Measurements from ENCODE around the gene NUCKS1.

The NUCKS1 gene

DNA sequence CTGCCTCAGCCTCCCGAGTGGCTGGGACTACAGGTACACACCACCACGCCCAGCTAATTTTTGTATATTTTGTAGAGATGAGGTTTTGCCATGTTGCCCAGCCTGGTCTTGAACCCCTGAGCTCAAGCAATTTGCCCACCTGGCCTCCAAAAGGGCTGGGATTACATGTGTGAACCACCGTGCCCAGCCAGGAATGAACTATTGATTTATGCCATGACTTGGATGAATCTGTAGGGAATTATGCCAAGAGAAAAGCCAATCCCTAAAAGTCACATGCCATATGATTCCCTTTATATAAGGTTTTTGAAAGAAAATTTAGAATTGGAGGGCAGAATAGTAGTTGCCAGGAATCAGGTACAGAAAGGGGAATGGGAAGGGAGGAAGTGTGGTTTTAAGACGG is 50.6 kb downstream of the NUCKS1 start (continued):
- no peak for TF ChIP-seq ZFP3 (CRISPR knock-in tag; IDR thresholded peaks at IDR 0.05)
- no peak for TF ChIP-seq CSDC2 (CRISPR knock-in tag; IDR thresholded peaks at IDR 0.05)
- no peak for TF ChIP-seq GLIS3 (CRISPR knock-in tag; IDR thresholded peaks at IDR 0.05)
- TF ChIP-seq BACH2 (CRISPR knock-in tag; IDR thresholded peaks at IDR 0.05; ENCODE audit: borderline replicate concordance) = no peak
- TF ChIP-seq, protein P1, sequence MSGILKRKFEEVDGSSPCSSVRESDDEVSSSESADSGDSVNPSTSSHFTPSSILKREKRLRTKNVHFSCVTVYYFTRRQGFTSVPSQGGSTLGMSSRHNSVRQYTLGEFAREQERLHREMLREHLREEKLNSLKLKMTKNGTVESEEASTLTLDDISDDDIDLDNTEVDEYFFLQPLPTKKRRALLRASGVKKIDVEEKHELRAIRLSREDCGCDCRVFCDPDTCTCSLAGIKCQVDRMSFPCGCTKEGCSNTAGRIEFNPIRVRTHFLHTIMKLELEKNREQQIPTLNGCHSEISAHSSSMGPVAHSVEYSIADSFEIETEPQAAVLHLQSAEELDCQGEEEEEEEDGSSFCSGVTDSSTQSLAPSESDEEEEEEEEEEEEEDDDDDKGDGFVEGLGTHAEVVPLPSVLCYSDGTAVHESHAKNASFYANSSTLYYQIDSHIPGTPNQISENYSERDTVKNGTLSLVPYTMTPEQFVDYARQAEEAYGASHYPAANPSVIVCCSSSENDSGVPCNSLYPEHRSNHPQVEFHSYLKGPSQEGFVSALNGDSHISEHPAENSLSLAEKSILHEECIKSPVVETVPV (CRISPR knock-in tag; IDR thresholded peaks at IDR 0.05) = no peak

DNA sequence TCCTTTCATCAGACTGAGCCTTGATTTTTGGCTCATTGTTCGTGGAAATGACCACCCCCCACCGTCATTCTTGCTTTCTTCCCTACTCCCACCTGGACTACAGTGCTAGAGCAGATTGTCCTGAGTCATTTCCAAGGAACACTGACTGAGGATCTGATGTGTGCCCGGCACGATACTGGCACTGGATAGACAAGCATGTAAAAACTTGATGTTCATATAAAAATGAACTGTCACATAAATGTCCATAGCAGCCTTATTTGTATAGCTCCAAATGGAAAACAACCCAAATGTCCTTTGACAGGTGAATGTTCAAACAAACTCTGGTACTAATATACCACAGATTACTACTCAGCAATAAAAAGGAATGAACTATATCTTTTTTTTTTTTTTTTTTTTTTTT is 51.1 kb downstream of the NUCKS1 start:
- ATAC-seq = no peak
- TF ChIP-seq, protein P2, sequence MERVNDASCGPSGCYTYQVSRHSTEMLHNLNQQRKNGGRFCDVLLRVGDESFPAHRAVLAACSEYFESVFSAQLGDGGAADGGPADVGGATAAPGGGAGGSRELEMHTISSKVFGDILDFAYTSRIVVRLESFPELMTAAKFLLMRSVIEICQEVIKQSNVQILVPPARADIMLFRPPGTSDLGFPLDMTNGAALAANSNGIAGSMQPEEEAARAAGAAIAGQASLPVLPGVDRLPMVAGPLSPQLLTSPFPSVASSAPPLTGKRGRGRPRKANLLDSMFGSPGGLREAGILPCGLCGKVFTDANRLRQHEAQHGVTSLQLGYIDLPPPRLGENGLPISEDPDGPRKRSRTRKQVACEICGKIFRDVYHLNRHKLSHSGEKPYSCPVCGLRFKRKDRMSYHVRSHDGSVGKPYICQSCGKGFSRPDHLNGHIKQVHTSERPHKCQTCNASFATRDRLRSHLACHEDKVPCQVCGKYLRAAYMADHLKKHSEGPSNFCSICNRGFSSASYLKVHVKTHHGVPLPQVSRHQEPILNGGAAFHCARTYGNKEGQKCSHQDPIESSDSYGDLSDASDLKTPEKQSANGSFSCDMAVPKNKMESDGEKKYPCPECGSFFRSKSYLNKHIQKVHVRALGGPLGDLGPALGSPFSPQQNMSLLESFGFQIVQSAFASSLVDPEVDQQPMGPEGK (CRISPR knock-in tag; IDR thresholded peaks at IDR 0.05; ENCODE audit: borderline replicate concordance) = no peak
- TF ChIP-seq ARNTL (CRISPR knock-in tag; IDR thresholded peaks at IDR 0.05; ENCODE audit: borderline replicate concordance, low read depth) = no peak
- no peak for TF ChIP-seq TCF4 (CRISPR knock-in tag; IDR thresholded peaks at IDR 0.05; ENCODE audit: borderline replicate concordance)
- TF ChIP-seq, protein P3, sequence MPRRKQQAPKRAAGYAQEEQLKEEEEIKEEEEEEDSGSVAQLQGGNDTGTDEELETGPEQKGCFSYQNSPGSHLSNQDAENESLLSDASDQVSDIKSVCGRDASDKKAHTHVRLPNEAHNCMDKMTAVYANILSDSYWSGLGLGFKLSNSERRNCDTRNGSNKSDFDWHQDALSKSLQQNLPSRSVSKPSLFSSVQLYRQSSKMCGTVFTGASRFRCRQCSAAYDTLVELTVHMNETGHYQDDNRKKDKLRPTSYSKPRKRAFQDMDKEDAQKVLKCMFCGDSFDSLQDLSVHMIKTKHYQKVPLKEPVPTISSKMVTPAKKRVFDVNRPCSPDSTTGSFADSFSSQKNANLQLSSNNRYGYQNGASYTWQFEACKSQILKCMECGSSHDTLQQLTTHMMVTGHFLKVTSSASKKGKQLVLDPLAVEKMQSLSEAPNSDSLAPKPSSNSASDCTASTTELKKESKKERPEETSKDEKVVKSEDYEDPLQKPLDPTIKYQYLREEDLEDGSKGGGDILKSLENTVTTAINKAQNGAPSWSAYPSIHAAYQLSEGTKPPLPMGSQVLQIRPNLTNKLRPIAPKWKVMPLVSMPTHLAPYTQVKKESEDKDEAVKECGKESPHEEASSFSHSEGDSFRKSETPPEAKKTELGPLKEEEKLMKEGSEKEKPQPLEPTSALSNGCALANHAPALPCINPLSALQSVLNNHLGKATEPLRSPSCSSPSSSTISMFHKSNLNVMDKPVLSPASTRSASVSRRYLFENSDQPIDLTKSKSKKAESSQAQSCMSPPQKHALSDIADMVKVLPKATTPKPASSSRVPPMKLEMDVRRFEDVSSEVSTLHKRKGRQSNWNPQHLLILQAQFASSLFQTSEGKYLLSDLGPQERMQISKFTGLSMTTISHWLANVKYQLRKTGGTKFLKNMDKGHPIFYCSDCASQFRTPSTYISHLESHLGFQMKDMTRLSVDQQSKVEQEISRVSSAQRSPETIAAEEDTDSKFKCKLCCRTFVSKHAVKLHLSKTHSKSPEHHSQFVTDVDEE (CRISPR knock-in tag; IDR thresholded peaks at IDR 0.05) = no peak
- TF ChIP-seq BACH2 (CRISPR knock-in tag; IDR thresholded peaks at IDR 0.05; ENCODE audit: borderline replicate concordance) = no peak
- no peak for TF ChIP-seq RARB (CRISPR knock-in tag; IDR thresholded peaks at IDR 0.05)
- TF ChIP-seq, protein P4, sequence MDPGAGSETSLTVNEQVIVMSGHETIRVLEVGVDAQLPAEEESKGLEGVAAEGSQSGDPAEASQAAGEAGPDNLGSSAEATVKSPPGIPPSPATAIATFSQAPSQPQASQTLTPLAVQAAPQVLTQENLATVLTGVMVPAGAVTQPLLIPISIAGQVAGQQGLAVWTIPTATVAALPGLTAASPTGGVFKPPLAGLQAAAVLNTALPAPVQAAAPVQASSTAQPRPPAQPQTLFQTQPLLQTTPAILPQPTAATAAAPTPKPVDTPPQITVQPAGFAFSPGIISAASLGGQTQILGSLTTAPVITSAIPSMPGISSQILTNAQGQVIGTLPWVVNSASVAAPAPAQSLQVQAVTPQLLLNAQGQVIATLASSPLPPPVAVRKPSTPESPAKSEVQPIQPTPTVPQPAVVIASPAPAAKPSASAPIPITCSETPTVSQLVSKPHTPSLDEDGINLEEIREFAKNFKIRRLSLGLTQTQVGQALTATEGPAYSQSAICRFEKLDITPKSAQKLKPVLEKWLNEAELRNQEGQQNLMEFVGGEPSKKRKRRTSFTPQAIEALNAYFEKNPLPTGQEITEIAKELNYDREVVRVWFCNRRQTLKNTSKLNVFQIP (CRISPR knock-in tag; IDR thresholded peaks at IDR 0.05; ENCODE audit: borderline replicate concordance, low read depth) = no peak
- TF ChIP-seq ISL1 (CRISPR knock-in tag; IDR thresholded peaks at IDR 0.05) = no peak
- TF ChIP-seq TOX (CRISPR knock-in tag; IDR thresholded peaks at IDR 0.05; ENCODE audit: borderline replicate concordance) = no peak
- no peak for TF ChIP-seq OSR1 (CRISPR knock-in tag; IDR thresholded peaks at IDR 0.05)
- TF ChIP-seq CSDC2 (CRISPR knock-in tag; IDR thresholded peaks at IDR 0.05) = no peak
- no peak for TF ChIP-seq SNAI2 (CRISPR knock-in tag; IDR thresholded peaks at IDR 0.05)
- no peak for TF ChIP-seq ZNF70 (CRISPR knock-in tag; IDR thresholded peaks at IDR 0.05)
- no peak for TF ChIP-seq ZFP3 (CRISPR knock-in tag; IDR thresholded peaks at IDR 0.05)
- TF ChIP-seq ZNF8 (CRISPR knock-in tag; IDR thresholded peaks at IDR 0.05) = no peak

DNA sequence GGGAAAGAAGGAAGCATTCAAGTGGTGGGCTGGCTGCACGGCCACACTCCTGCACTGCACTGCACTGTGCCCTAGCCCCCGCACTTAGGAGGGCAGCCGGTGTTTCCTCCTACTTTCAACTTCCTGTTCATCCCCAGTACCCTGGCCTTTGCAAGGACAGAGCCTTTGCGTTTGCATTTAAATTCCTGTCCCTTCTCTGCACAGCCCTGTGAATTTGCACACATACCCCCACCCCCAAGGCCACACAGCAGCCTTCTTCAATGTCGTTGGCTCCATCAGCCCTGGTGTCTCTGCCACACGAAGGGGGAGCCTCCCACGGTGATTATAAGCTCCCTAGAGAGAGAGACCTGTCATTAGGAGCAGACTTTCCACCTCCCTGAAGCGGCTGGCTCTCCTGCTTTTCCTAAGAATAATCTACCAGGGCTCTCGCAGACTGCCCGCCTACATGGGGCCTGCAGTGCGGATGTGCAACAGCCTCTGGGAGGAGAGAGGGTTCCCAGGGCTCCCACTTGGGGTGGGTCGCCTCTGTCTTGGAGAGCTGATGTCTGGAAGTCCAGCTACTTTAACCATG is 56.5 kb downstream of the NUCKS1 start:
- TF ChIP-seq ZFP30 (CRISPR knock-in tag; IDR thresholded peaks at IDR 0.05) = no peak
- TF ChIP-seq ZNF8 (CRISPR knock-in tag; IDR thresholded peaks at IDR 0.05) = no peak
- ATAC-seq = no peak

DNA sequence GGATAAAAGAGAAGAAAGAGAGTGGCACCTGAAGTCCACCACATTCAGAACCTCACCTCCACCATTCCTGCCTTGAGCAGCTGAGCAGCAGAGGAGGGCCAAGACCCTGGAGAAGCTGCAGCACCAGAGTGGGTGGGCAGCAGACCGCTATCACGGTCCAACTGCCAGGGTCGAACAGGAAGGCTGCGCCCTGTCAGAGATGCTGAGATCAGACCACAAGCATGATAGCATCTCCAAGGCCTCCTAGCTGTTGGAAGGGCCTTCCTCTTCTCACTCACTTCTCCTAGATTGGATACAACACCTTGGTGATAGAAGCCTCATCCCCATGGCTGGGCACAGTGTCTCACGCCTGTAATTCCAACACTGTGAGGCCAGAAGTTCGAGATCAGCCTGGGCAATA is 57.6 kb downstream of the NUCKS1 start:
- ATAC-seq = no peak
- TF ChIP-seq, protein P1 (CRISPR knock-in tag; IDR thresholded peaks at IDR 0.05) = no peak
- TF ChIP-seq ZNF8 (CRISPR knock-in tag; IDR thresholded peaks at IDR 0.05) (no peak), ARNTL (CRISPR knock-in tag; IDR thresholded peaks at IDR 0.05; ENCODE audit: borderline replicate concordance, low read depth) (no peak), OSR1 (CRISPR knock-in tag; IDR thresholded peaks at IDR 0.05) (no peak), ZC3H10 (CRISPR knock-in tag; IDR thresholded peaks at IDR 0.05) (no peak), TCF4 (CRISPR knock-in tag; IDR thresholded peaks at IDR 0.05; ENCODE audit: borderline replicate concordance) (no peak), PPARA (CRISPR knock-in tag; IDR thresholded peaks at IDR 0.05; ENCODE audit: borderline replicate concordance) (no peak), ESRRG (CRISPR knock-in tag; IDR thresholded peaks at IDR 0.05) (no peak), ISL1 (CRISPR knock-in tag; IDR thresholded peaks at IDR 0.05) (no peak), GLIS3 (CRISPR knock-in tag; IDR thresholded peaks at IDR 0.05) (no peak), ZFP30 (CRISPR knock-in tag; IDR thresholded peaks at IDR 0.05) (no peak), ZFP3 (CRISPR knock-in tag; IDR thresholded peaks at IDR 0.05) (no peak), TOX (CRISPR knock-in tag; IDR thresholded peaks at IDR 0.05; ENCODE audit: borderline replicate concordance) (no peak), ZNF70 (CRISPR knock-in tag; IDR thresholded peaks at IDR 0.05) (no peak), CSDC2 (CRISPR knock-in tag; IDR thresholded peaks at IDR 0.05) (no peak), RARB (CRISPR knock-in tag; IDR thresholded peaks at IDR 0.05) (no peak)
- TF ChIP-seq, protein P2 (CRISPR knock-in tag; IDR thresholded peaks at IDR 0.05; ENCODE audit: borderline replicate concordance) = no peak
